ENCODE measurements around the gene CDC25A.
"Not testable (repeated sequence)": the region's sequence is repeated elsewhere in the genome, so short reads cannot be mapped to it uniquely, and the experiment has no call there.

Gene CDC25A

GRCh38 chr3:48188266-48189201 is at the start of gene CDC25A:
Gene CDC25A (minus strand): TSS chr3:48188417. CDS start chr3:48187947, 470 bp downstream.
- DNase-seq (ENCODE audit: low spot score), result peak; percentile 97

DNA sequence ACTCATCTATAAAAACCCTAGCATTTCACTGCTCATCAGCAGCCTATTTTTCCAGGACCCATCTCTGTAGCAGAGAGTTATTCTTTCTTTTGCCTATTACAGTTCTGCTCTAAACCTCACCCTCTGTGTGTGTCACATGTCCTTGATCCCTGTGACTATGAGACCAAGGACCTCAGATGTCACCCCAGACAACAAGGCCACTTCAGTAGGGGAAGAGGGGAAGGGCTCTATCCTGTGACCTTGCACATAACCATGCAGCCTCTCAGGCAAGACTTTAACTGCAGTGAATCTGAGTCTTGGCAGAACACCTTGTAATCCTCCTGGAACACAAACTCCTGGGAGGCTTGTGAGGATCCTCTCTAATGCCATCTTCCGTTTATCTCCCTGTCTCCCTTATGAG is 48.3 kb upstream of the CDC25A start:
- no peak for DNase-seq (ENCODE audit: low spot score)

GRCh38 chr3:48233542-48233941 is 45.3 kb upstream of the CDC25A start:
- DNase-seq (ENCODE audit: low spot score), result no peak

DNA sequence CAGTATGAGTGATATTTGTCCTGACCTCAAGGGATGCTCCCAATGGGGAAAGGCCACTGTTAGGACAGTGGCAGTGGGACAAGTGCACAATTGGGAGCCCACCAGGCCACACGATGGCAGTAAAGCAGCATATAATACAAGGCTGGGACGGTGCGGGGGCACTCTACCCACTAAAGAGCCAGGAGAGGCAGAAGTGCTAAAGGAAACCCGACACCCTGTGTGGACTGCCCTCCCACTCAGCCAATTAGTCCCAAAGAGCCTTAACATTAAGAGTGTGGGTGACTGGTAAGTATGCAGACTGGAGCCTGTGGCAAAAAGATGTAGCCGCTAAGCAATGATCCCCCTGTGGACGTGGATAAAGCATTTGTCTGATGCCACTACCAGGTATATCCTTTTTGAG is 44.5 kb upstream of the CDC25A start:
- DNase-seq (ENCODE audit: low spot score), result peak; percentile 78

DNA sequence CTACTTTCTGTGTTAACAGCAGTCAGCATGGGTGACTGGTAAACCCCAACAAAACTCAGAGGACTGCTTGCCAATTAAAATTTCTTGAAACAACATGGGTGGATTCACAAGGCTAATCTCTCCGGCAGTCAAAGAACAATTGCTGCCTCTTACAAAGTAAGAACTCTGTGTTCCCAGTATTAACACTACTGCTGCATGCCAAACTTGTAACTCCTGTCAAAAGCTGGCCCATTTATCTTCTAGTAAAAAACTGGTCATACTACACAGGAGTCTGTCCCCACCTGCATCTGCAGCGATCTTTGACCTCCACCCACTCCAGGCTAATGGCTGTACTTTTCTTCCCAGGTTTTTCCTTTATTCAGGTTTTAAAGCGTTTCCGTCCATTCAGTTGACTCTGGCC is 44.0 kb upstream of the CDC25A start:
- no peak for DNase-seq (ENCODE audit: low spot score)

GRCh38 chr3:48226939-48227338 is 38.7 kb upstream of the CDC25A start:
- DNase-seq (ENCODE audit: low spot score), result no peak

- DNase-seq (ENCODE audit: low spot score), result no peak
Observed at GRCh38 chr3:48225587-48225986, 37.4 kb upstream of the CDC25A start.

DNA sequence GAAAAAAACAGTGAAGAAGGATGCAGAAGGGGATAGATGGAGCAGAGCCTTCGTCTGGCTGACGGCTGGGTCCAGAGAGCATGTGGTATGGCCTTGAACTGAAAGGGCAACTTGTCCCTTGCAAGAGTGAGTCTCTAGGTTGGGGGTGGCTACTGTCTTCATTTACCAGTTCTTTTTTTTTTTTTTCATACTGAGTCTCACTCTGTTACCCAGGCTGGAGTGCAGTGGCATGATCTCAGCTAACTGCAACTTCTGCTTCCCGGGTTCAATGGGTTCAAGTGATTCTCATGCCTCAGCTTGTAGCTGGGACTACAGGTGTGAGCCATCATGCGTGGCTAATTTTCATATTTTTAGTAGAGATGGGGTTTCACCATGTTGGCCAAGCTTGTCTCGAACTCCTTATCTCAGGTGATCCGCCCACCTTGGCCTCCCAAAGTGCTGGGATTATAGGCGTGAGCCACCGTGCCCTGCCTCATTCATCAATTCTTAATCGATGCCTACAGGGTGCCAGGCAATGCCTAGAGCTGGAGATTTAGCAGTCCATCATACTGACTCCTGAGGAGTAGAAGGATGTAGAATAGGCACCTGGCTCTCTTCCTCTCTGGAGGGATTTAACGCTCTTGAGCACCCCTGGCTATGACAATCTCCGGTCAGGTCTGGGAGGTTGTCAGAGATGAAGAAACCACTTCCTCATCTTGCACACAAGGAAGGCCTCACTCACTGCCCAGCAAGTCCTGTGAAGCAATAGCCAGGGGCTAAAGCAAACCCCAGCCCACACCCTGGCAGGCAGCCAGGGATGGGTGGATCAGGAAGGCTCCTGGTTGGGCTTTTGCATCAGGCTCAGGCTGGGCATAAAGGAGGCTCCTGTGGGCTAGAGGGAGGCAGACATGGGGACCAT is 34.6 kb upstream of the CDC25A start, which contains the start of gene CAMP:
Gene CAMP (plus strand): TSS at position 880 of the 898 bp plus-strand sequence. CDS start 17 bp downstream, at position 897.
- DNase-seq (ENCODE audit: low spot score), result peak; percentile 51

DNA sequence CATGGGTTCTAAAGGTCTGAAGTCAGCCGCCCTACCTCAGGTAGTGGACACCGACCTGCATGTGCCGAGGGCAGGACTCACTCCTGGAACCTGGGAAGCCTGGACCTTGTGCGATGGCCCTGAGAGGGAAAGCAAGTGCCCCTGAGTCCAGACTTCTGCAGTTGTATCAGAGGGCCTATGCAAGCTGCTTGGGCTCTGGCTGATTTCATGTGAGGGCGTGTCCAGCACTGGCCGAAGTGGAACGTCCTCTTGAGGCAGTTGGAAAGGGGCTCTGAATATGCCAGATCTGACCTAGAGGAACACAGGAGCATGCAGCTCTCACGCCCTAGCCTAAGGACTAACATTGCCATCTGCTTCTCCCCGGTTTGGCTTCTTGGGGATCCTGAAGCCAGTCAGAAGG is 32.5 kb upstream of the CDC25A start:
- DNase-seq (ENCODE audit: low spot score), result no peak

DNA sequence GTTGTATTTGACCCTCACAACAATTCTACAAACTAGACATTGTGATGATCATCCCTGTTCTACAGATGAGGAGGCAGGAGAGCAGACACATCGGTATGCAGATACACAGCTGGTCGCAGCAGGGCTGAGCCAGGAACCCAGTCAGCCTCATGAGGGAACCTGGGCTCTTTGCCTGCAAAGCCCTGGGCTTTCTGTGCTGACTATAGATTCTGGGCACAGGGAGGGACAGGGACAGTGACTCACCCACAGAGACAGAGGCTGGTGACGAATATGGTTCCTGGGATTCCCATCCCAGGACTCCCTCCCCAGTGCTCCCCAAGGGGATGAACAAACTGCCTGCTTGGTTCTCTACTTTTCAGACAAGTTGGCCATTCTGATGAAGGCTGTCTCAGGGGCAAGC is 31.3 kb upstream of the CDC25A start:
- peak; percentile 82 for DNase-seq (ENCODE audit: low spot score)

GRCh38 chr3:48218537-48218936 is 30.3 kb upstream of the CDC25A start:
- DNase-seq (ENCODE audit: low spot score), result no peak

- DNase-seq (ENCODE audit: low spot score), result no peak
Observed at GRCh38 chr3:48217449-48217848, 29.2 kb upstream of the CDC25A start.

DNA sequence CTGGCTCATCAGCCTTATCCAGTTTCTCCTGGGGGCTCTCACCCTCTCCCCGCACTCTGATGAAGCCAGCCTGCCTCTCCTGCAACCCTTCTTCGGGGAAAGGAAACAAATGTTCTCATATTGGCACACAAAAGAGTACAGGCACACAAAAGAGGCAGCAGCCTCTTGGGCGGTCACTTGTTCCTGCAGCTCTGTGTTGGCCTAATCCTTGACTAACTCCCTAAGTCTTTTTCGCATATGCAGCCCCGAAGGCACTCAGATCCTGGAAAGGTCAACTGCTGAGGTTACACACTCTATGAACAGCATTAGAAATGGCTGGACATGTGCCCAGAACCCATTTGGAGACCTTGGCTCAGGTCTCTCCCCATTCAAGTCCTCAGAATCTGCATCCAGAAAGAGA is 27.7 kb upstream of the CDC25A start:
- DNase-seq (ENCODE audit: low spot score), result no peak

- DNase-seq (ENCODE audit: low spot score), result peak; percentile 56
Observed at GRCh38 chr3:48215466-48215865, 27.2 kb upstream of the CDC25A start.

DNA sequence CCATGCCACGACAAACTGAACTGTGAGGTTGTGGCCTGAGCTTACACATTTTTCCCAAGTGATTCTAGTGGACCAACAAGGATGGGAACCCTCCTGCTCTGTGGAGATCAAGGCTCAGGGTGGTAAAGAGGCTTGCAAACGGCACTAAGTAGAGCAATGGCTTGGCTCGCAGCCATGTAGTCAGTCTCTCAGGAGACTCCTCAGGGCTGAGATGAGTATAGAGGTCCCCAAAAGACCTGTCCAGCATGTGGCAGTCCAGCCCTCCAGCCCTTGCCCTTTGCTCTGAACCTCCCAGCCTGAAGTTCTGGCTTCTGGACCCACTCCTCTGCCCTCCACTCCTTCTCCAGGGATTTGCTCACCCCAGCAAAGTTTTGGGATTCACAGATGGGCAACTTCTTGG is 26.8 kb upstream of the CDC25A start:
- no peak for DNase-seq (ENCODE audit: low spot score)

- no peak for DNase-seq (ENCODE audit: low spot score)
Observed at GRCh38 chr3:48214225-48214624, 26.0 kb upstream of the CDC25A start.

GRCh38 chr3:48211776-48212175 is 23.6 kb upstream of the CDC25A start:
- DNase-seq (ENCODE audit: low spot score), result not testable (repeated sequence)

DNA sequence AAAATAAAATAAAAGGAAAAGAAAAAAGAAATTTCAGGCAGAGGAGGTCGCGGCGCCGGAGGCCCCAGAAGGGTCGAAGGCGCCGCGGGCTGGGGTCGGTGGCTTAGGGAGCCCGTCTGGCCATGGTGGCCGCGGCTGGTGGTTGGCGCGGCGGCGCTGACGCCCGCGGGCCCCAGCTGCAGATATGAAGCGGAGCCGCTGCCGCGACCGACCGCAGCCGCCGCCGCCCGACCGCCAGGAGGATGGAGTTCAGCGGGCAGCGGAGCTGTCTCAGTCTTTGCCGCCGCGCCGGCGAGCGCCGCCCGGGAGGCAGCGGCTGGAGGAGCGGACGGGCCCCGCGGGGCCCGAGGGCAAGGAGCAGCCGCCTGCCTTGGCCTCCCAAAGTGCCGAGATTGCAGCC is 22.3 kb upstream of the CDC25A start:
- not testable (repeated sequence) for DNase-seq (ENCODE audit: low spot score)

GRCh38 chr3:48209445-48209844 is 21.2 kb upstream of the CDC25A start:
- DNase-seq (ENCODE audit: low spot score), result no peak

DNA sequence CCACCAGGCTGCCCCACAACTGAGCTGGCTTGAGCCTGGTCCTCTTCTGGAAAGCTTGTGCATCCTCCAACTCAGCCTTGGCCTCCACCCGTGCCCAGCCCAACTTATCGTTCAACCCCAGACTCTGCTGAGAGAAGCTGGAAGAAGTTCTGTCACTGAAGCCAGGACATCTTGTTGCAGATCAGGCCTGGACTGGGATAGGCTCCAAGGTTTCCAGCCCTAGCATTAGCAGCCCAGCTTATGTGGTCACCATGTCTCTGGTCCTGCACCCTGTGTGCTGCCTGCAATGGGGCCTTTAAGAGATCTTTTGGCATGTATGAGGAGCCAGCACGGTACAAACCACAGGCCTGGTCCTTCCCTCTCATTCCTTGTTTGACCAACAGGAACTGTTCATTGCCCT is 19.9 kb upstream of the CDC25A start:
- no peak for DNase-seq (ENCODE audit: low spot score)

DNA sequence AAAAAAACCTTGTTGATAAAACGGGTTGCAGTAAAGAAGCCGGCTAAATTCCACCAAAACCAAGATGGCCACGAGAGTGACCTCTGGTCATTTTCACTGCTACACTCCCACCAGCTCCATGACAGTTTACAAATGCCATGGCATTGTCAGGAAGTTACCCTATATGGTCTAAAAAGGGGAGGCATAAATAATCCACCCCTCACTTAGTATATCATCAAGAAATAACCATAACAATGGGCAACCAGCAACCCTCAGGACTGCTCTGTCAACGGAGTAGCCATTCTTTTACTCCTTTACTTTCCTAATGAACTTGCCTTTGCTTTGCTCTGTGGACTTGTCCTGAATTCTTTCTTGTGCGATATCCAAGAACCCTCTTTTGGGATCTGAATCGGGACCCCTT is 14.4 kb upstream of the CDC25A start:
- DNase-seq (ENCODE audit: low spot score), result no peak

GRCh38 chr3:48199117-48199516 is 10.9 kb upstream of the CDC25A start:
- no peak for DNase-seq (ENCODE audit: low spot score)

- no peak for DNase-seq (ENCODE audit: low spot score)
Observed at GRCh38 chr3:48196611-48197010, 8.4 kb upstream of the CDC25A start.
